Activated effector memory CD4-positive, alpha-beta T cell treated with anti-CD3 and anti-CD28 coated beads, Interleukin-2, amount 50 U/mL, for 16 hours (primary cell): ENCODE measurements around the gene SCAF11.

Source experiments
- DNase-seq: peaks from one replicate; pipeline ENCODE4 v3.0.0-alpha.2; 2020

Gene SCAF11

DNA sequence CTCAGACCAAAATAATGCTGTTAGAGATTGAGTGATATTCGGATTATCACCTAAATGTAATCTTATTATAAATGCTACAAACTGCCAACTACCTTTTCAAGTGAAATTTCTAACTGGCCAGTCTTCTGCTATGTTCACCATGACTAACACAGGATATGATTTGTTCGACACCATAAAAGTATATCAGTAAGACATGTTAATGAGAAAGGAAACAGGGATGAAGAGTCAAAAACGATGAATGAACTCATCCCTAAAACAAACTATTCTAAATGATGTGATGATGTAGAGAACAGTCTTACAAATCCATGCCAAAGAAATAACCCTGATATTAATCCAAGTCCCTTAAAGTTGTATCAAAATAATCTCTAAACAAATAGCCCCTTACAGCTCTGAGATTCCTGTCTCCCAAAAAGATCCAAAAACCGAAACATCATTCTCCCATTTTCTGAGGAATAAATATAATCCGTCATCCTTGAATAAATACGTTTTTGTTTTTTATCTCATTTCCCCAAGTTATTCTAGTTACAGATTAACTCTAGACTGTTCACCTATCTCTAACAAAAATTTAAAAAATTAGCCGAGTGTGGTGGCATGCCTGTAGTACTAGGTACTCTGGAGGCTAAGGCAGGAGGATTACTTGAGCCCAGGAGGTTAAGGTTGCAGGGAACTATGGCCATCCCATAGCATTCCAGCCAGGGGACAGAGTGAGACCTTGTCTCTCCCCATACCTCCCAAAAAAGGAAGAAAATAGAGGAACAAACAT is 9.1 kb downstream of the SCAF11 start:
- no peak for DNase-seq

DNA sequence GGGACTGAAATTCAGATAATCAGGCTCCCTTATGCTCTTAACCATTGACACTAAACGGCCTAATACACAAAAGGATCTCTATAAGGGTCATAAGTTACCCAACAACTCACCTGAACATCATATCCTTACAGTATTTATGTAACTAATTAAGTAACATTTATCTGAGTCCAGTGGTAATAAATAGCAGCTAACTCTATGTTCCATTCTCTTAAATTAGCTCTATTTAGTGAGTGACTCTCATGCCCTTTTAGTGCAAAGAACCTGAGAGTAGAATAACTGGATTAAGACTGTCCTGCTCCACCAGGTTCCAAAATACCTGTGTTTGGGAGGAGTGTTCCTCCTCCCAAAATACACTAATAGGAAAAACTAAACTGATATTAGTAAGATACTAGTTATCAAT is 9.8 kb downstream of the SCAF11 start:
- DNase-seq = no peak

DNA sequence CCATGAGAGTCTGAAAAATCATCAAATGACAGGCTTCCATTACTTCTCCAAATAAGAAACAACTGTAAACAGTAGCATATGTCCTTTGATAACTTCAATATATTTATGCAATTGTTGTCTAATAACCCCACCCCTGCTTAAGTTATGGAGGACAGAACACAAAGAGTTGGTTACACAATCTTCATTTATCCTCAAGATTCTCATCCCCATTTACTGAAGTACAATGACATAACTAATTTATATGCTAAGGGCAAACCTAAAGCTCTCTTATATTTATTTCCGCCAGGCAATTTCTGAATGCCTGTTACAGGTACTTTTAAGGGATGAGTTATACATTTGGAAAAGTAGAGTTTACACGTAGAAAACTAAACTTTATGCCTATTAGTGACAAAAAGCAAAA is 12.3 kb downstream of the SCAF11 start:
- DNase-seq = no peak

DNA sequence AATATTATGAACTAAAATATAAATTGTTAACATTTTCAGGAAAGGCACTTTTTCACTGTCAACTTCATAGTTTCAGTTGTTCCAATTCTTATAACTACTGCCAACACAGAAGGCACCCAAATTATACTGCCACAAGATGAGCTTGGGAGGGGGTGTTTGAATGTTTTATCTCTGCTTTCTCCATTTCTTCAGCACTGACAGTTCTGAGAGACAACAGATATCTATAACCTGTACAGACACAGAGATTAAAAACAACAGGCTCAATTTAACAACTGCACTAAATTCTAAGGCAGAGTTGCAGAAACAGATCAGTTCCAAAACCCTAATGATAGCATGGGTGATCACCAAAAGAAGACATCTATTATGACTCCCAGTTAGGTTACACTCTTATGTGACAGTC is 12.8 kb downstream of the SCAF11 start:
- no peak for DNase-seq

DNA sequence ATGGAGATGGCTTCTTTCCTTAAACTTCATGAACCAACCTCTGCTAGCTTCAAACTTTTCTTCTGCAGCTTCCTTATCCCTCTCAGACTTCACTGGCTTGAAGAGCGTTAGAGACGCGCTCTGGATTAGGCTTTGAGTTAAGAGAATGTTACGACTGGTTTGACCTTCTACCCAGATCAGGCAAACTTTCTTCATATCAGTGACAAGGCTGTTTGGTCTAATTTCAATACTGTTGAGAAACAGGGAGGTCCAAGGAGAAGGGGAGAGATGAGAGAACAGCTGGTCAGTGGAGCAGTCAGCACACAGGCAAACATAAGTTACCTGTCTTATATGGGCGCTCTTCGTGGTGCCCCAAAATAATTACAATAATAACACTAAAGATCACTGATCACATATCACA is 14.9 kb downstream of the SCAF11 start:
- DNase-seq = no peak

DNA sequence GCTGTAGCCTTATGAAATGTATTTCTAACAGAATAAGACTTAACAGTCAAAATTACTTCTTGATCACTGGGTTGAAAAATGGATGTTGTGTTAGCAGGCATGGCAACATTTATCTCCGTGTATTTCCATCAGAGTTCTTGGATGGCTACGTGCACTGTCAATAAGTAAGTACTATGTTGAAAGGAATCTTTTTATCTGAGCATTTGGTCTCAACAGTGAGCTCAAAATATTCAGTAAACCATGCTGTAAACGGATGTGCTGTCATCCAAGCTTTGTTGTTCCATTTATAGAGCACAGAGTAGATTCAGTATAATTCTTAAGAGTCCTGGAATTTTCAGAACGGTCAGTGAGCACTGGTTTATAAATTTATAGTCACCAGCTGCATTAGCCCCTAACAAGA is 15.5 kb downstream of the SCAF11 start:
- DNase-seq = no peak

DNA sequence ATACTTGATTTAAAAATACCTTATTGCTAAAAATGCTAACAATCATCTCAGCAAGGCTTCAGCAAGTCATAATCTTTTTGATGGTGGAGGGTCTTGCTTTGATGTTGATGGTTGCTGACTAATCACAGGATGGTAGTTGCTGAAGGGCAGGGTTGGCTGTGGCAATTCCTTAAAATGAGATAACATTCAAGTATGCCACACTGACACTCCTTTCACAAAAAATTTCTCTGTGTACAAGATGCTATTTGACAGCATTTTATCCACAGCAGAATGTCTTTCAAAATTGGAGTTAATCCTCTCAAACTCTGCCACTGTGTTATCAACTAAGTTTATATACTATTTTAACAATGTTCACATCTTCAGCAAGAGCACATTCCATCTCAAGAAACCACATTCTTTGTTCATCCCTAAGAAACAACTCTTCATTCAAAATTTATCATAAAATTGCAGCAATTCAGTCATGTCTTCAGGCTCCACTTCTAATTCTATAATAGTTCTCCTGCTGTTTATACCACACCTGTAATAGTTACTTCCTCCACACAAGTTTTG is 16.1 kb downstream of the SCAF11 start:
- no peak for DNase-seq

DNA sequence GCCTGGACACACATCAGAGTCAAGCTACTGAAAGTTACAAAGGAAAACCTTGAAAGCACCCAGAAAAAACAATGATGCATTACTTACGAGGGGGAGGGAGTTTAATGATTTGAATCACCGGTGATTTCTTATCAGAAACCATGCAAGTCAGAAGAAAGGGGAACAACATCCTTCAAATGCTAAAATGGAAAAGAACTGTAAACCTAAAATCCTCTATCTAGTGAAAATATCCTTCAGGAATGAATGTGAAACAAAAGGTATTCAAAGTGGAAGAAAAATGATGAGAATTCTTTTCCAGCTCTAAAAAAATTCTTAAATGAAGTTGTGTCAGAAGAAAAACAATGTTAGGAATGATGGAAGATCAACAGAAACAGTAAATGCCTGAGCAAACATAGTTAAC is 16.8 kb downstream of the SCAF11 start:
- no peak for DNase-seq

DNA sequence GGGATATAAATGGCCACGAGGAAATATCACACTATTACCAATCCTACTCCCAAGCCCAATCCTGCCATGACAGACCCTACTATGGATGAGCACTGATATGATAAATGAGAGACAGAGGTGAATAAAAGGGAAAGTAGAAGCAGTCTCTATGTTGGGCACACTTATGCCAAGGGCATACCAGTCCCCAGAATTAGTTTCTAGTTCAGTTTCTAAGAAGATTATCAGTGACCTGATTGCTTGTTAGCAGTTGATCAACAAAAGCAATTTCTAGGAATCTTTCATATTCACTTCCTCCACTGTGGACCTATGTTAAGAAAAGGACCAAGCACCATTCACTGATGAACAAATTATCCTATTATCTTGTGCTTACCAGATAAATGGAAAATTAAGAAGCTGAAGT is 20.0 kb downstream of the SCAF11 start:
- no peak for DNase-seq

DNA sequence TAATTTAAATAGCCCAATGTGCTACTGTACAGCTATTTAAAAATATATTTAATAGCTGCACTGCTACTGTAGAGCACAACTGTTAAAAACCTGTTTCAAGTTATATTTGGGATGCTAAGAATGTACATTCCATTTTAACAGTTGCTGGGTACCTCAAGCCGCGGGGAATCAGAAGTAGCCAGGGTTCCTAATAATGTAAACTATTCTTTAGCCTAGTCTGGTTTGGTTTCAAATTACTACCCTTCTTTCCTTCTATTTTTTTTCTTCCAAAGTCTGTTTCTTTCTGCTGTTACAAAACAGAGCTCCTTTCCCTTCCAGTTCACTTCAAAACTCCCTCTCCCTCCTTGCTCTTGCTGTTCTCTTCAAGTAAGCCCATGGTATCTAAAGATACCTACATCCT is 21.3 kb downstream of the SCAF11 start:
- DNase-seq = no peak

DNA sequence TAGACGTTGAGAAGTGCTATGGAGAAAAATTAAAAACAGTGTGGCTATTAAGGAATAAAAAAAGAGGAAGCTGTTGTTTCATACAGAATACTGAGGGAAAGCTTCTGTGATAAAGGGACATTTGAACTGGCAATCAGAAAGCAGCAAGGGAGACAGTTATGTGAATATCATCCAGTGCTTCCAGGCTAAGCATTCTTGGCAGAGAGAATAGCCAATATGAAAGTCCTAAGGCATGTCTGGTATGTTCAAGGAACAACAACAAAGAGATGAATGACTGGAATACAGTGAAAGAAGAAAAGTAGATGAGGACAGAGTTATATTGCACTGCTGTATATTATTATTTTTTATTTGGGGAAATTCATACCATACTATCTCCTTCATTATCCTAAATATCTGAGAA is 23.9 kb downstream of the SCAF11 start:
- DNase-seq = no peak

DNA sequence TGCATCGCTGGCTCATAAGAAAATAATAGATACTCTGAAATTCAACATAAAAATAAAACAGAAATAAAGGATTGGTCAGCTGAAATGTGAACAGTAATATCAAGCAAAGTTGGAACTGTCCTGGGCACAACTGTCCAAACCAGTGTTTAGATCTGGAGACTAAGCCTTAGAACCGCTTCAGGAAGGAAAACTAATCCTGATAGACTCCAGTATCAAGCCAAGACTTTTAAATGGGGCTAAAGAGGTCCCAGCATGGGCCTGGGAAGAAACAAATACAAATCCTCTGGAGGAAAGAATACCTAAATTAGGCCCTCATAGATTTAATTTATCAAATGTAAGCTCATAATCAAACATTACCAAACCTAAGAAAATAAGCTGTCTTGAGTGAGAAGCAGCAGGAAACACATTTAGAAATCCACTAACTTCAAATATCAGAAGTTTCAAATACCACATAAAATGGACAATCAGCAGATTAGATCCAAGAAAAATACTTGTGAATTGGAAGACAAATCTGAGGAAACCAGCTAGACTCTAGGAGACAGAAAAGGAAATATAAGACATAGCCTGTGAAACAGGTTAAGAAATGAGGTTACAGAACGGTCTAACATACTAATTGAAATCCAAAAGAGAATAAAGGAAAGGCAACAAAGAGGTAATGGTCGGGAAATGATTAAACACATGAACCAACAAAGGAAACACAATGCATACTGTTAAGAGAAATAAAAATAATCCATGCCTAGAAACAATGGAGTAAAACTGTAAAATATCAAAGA is 27.6 kb downstream of the SCAF11 start:
- no peak for DNase-seq

DNA sequence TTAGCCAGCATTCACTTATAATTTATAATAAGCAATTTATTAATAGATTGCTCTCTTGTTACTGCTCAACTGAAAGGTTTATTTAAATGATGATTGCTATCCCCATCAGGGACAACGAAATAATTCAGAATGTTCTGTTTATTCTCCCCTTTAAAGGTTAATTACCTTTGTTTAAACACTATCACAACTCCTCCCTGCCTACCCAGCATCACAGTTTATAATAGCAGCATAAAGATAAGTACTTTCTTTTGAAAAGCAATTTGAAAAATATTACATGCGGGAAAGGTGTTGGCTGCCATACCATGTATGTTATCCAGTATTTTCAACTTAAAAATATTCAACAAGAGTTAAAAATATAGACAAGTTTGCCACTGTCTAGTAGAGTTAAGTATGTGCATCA is 30.6 kb downstream of the SCAF11 start:
- DNase-seq = no peak

DNA sequence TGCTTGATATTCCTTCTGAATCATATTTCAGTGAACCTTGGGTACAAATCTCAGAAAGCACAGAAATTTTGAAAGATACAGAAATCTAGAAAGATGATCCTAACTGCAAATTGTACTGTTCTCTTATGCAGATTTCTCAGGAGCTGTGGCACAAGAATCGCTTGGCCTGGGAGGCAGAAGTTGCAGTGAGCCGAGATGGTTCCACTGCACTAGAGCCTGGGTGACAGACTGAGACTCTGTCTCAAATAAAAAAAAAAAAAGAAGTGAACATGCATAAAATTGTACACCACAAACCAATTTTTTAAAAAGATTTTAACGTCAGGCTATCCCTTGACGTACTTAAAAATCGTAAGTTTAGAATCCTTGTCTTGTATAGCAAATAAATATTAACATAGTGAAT is 31.3 kb downstream of the SCAF11 start:
- DNase-seq = no peak

DNA sequence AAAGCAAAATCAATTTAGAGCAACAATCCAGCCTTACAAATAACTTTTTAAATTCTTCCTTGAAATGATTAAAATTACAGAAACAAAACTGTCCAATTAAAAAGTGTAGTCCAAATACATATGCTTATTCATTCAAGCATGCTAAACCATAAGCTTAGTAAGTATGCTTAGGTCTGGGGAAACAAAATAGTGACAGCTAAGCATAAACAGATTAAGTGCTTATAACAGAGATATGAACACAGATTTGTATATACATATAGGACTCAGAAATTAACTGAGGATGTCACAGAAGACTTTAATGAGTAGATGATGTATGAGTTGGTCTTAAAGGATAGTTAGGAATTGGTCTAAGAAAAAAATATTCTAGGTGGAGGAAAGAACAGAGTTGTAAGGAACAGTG is 41.8 kb downstream of the SCAF11 start:
- no peak for DNase-seq

DNA sequence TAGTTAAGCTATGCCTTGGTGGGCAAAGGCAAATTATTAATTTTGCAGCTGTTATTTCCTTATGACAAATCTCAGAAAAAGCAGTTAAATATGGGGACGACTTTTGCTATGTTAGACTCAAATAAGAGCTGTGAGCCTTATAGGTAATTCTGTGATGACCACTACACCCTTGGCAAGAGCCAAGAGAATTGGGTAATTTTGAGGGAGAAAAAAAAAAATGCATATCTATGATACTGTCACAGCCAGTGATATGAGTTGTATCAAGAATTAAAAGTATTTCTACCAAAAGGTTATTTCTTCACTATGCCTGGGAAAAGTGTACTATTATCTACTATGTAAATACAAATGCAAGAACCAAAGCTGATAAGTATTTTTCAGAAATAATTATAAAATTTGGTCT is 43.9 kb downstream of the SCAF11 start:
- no peak for DNase-seq

DNA sequence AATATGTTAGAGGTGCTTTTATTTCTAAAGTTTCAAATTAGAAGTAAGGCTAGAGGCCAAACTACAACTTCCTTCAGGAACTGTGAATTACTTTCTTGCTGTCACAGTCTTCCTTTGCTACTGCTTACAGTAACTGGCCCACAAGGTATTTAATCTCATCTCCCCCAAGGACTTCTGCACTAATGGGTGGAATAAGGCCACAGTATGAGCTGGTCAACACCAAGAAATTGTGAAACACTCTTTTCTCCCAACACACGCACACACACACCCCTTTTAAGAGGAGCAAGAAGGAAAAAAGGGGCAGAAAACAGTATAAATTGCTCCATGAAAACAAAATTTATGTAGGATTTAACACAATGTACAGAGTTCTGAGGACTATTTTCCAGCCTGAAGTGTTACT is 45.6 kb downstream of the SCAF11 start:
- DNase-seq = no peak

DNA sequence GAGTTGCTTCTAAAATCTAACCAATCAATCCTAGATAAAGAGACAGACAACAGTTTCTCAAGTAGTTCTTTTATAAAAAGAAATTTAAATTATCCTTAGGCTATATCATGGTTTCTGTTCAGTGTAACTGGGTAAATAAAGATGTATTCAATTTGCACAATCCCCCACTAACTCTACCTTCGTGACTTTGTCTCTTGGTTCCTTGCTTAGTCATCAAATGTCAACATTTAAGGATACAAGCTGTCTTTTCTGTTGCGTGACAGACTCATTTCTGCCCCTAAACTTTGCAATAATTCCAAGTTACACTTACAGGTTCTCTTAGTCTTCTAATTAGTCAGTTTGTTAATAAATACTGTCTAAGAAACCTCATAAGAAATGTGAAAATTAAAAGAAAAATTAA is 50.6 kb downstream of the SCAF11 start:
- DNase-seq = no peak

DNA sequence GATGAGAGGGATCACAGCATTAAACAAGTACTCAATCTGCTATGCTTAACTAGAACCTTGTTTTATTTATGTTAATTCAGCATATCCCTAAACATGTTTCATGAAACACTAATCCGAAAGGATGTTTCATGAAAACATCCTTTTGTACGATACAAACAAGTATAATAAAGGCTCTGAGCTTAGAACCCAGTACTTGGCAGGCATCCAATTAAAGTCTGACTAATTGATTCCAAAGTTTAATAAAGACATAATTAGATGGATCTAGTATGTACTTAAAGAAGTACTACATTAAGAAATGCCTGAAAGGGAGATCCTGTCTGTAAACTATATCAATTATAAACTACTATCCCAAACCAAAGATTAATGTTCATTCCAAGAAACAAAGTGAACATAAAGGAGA is 51.8 kb downstream of the SCAF11 start:
- DNase-seq = no peak

DNA sequence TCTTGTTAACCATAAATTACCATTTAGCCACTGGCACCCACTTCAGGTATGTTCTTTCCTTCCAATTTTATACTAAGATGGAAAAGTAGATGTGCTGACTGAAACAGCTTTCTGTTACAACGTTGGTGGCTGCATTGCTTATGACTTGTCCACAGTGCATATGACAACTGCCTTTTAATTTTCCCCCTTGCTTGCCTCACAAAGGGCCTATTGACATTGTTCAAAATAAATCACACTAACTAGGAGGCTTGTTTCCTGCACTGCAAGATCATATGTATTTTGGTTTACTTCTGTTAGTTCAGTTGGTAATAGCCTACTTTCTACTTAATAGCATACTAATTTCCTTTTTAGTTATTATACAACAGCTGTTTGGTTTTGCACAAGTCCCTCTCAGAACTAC is 55.4 kb downstream of the SCAF11 start:
- DNase-seq = no peak

DNA sequence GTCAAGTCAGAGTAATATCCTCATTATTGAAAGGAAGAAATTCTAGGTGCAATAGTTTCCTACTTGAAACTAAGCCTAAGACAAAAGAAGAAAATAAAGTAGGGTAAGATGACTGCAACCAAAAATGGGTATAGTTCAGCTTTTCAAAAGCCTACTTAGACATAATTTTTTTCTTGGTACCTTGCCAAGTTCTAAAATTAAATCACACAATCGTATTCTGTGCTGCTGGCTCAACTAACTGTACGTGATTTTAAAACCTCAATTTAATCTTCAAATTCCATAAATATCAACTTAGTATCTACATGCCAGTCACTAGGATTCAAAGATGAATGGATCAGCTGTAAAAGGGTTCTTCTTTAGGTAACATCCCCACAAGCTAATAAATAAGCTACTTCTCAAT is 56.9 kb downstream of the SCAF11 start:
- DNase-seq = no peak

DNA sequence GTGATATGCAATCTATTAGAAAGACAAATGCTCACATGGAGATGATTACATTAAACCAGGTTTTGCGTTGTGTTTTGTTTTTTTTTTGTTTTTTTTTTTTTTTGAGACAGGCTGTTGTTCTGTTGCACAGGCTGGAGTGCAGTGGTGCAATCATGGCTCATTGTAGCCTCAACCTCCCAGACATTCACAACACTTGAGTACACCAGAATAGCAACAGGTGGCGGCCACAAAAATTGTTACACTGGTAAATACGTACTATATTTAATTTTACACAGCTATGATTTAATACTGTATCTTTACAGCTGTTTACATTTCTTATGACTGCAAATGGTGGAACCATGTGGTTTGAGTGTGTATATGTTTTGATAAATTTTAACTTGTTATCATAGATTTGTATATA is 60.0 kb downstream of the SCAF11 start:
- DNase-seq = no peak

DNA sequence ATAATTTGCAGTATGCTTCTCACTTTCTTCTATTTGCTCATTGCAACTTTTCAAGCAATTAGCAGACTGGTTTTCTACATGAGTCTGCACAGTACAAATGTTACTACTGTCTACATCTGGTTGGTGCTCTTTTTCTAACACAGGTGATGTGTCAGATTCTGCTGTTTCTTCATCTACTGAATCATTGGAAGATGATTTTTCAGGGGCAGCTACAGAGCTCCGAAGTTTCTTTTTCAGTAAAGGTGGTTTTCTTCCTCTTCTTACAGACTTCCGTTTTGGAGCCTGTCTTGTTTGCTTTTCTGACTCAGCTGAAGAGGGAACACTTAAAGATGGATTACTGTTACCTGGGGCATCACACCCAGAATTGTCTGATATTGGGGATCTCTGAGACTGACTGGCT is 62.1 kb downstream of the SCAF11 start:
- no peak for DNase-seq

DNA sequence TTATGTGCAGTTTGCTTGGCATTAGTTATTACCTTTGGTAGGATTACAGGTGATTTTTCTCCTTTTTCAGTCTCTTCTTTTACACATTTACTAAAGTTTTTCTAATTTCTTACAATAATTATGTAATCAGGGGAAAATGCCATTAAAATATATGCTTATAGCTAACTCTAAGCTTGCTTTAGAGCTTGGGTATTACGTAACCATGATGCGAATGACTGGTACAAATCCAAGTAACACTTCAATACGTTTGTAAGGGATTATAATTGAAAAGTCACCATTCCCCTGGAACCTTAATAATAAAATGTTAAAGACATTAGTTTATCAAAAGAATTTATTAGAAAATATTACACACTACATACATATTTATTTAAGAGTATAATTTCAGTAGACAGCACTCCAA is 71.6 kb downstream of the SCAF11 start:
- DNase-seq = no peak

DNA sequence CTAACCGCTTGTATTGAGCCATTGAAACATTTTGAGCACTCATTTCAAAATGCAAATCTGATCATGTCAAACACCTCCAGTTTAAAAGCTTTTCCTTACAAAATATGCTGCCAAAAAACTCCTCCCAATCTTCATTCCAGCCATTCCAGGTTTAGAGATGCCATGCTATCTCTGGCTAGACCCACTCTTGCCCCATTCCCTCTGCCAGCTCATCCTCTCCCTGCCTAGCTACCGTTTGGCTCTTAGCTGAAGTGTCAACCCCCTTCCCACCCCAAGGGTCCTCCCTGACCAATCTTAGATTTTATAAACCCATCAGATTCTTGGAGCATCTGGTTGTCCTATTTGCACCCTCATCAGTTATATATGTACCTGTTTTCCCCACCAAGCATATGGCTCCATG is 75.0 kb downstream of the SCAF11 start:
- DNase-seq = no peak
